Activated effector memory CD4-positive, alpha-beta T cell treated with anti-CD3 and anti-CD28 coated beads, Interleukin-2, amount 50 U/mL, for 16 hours (primary cell): Measurements from ENCODE around the gene TPP1.

ENCODE experiments used
- DNase-seq: peaks from one replicate; pipeline ENCODE4 v3.0.0-alpha.2; 2020

Gene TPP1

DNA sequence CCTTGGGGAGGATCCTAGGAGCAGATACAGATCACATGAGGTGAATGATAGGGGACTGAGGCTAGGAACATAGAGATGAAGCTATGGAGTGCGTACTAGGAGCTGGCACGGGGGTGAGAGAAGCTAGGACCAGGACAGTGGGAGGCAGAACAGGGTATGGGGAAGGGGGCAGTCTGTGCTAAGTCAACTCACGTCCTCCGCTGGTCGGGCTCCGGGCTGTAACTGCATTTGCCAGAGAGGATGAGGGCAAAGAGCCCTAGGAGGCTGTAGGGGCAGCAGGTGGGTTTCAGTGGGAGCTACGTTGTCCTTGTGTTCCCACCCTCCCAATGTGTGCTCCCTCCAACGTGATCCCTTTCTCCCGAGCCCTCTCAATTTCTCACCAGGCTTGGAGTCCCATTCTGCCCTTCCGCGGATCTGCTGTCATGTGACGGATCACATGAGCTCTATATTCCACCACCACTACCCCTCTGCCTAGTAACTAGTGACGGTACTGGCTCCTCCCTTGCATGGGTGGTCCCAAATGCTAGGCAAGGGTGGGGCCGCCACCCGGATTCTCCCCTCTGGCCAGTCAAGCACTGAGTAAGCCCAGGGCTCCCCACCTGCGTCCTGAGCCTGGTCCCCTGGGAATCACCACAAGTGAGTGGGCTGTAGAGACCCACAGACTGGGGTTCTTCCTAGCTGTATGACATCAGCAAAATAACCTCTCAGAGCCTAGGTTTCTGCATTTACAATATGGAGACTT lies at the start of gene TPP1:
Gene TPP1, minus strand, starts transcription at position 419 of the 742 bp plus-strand sequence. Its CDS starts 22 bp downstream, at position 397.
- DNase-seq: peak; percentile 95

DNA sequence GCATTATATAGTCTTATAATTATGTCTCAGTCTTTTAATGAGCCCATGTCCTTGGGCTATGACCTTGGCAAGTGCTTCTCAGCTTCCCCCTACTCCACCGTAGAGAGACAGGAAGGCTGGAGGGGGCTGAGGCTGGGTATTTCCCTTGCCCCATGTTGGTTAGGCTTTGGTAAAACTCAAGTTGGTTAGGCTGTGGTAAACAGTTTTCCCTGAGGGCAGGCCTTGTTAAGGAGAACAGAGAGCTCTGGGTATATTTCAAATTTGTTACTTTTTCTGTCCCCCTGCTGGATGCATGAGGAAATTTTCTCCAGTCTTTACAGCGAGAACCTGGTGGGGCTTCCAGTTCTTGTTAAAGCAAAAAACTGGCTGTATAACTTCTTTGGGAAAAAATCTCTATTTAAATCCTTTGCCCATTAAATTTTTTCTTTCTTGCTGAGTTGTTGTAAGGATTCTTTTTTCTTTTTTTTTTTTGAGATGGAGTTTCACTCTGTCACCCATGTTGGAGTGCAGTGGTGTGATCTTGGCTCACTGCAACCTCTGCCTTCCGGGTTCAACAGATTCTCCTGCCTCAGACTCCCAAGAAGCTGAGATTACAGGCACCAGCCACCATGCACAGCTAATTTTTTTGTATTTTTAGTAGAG lies 48.6 kb upstream of the TPP1 start:
- peak; percentile 69 for DNase-seq

DNA sequence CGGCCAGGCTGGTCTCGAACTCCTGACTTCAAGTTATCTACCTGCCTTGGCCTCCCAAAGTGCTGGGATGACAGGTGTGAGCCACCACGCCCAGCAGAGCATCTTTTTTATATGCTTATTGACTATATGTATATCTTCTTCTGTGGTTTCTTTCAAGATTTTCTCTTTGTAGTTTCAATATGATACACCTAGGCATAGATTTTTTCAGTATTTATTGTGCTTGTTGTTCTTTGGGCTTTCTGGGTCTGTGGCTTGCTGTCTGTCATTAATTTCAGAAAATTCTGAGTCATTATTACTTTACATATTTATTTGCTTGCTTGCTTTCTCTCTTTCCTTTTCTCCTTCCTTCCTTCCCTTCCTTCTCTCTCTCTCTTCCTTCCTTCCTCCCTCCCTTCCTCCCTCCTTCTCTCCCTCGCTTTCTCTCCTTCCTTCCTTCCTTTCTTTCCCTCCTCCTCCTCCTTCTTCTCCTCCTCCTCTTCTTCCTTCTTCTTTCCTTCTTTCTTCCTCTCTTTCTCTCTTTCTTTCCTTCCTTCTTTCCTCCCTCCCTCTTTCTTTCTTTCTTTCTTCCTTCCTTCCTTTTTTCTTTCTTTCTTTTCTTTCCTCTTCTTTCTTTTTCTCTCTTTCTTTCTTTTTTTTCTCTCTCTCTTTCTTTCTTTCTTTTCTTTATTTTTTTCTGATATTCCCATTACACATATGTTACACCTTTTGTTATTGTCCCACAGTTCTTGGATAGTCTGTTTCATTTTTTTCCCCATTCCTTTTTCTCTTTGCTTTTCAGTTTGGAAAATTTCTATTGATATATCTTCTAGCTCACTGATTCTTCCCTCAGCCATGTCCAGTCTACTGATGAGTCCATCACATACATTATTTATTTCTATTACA lies 47.3 kb upstream of the TPP1 start:
- no peak for DNase-seq

DNA sequence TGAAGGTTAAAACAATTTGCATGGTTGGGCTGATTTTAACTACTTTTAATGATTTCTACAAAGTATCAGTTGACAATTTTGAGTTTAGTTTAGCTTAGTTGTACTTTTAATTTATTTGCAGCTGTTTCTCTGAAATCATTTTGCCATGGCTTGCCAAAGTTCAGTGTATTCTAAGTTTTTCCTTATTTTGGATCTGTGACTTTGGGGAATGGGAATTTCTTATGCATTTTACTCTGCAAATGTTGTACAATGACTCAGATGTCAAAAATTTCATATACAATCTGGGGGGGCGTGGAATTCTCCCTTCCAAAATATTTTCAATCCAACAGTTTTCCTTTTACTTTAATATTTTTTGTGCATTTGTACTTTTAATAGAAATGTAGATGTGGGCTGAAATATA lies 45.3 kb upstream of the TPP1 start:
- DNase-seq: no peak

DNA sequence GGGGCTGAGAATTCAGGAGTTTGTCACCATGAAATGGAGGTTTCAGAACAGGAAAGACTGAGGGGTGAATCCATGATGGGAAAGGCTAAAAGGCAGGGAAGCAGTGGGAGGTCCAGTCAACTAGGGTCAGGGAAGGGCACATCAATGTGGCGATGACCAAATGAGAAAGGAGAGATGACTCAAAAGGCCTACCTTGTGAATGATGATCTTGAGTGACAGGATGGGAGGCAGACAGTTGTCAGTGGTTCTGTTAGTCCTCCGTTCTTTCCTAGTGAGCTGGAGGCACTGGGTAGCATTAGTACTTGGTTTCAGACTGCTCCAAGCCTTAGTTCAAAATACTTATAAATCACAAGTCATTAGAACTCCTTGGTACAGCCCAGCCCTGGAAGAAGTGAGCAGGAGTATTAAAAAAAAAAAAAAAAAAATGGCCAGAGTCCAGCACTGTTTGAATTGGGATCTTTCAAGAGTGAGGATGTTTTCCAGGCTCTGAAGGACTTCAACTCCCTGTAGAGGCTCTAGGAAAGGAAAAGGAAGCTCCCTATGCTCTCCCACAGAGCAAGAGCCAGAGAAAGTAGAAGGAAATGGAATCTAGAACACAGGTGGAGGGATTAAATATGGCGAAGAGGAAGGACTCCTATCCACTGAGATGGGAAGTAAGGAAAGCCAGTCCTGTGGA lies 44.7 kb upstream of the TPP1 start:
- no peak for DNase-seq

DNA sequence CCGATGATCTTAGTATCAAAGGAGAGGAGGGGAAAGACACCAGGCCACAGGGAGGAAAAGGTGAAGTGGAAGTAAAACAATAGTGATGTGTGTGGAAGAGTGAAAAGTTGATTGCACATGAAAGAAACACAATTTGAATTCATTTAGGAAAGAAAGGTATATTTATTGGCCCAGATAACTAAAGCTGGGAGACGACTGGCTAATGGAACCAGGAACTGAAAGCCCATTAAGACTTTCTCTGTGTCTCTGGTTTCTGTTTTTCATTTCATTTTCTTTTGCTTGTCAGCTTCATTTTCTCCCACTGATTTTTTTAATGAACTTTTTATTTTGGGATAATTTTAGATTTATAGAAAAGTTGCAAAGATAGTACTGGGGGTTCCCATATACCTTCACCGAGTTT lies 41.5 kb upstream of the TPP1 start:
- no peak for DNase-seq

DNA sequence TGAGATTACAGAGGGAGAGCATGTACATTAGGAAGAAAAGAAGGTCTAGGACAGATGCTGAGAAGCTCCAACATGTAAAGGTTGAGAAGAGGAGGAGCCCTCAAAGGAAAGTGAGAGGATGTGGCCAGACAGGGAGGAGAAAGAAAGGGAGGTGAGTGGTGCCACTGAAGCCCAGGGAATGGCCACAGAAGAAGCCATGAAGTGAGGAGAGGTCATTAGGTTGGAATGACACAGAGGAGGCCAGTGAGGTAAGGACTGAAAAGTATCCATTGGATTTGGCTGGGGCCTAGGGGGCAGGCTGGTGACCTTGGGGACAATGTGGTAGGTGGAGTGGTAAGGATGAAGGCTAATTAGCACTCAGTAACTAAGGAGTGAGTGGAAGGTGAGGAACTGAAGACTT lies 39.4 kb upstream of the TPP1 start:
- DNase-seq: no peak

DNA sequence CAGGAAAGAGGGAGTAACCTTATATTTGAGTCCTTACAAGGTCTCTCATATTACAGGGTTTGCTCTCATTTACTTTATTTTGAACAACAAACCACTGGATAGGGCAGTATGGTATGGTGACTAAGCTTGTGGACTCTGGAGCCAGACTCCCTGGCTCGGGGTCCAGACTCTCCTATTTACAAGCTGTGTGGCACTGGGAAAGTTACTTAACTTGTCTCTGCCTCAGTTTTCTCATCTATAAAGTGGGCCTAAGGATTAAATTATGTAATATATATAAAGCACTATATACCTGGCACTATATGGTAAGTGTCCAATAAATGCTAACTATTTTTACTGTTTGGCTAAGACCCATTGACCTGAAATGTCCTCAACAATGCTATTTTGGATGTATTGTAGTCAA lies 38.1 kb upstream of the TPP1 start:
- DNase-seq: no peak

DNA sequence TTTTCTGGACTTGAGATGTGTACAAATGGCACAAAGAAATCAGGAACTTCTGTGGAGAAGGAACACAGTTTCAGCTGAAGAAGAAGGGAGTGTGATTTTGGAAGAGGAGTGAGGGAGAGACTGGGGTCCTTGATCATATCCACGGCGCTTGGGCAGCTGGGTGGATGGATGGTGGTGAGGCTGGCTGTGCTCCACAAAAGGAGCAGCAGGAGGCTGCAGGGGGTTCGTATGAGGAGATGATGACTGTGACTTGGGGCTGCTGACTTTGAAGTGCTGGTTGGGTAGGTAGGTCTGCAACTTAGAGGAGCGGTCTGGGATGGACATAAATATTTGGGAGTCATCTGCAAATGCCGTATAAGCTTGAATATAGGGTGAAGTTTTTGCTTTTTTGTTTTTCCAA lies 37.7 kb upstream of the TPP1 start:
- no peak for DNase-seq

DNA sequence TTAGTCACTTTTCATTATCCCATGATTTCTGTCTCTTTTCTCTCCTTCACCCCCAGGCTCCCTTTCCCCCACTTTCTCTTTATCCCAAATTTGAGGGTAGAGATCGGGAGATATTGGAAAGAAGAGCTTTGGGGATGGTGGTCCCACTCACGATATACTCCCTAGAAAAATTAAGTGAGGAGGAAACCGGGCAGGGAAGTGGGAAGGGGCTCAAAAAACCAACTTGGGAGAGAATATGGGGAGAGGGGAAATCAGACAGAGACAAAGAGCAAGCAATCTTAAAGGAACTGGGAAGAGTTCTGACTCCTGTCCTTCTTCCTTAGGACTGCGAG lies 37.3 kb upstream of the TPP1 start:
- DNase-seq: no peak

DNA sequence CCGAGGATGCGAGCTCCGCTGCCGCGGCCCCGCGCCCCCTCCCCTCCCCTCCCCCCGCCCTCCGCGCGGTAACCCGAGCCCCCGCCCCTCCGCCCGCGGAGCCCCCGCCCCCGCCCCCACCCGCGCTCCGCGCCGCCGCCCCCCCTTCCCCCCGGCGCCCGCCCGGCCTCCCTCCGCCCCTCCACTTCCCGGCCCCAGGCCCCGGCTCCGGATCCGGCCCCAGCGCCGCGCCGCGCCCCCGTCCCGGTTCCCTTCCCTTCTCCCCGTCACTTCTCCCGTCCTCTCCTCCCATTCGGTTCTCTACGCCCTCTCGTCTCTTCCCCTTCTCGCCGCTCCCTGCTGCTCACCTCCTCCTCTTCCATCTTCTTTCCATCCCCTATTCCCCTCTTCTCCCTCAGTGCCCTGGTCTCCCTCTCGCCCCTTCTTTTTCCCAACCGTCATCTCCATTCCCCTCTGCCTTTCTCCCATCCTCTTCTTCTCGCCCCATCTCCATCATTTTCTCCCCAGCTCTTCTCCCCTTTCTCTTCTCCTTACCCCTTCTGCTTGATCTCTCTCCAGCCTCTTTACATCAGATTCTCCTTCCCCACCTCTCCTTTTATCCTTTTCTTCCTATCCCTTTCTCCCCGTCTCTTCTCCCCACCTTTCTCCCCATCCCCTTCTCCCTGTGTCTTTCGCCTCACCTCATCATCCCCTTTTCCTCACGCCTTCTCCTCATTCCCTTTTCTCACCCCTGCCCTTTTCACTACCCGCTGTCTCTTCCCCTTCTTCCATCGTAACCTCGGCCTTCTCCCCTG lies 36.8 kb upstream of the TPP1 start, which contains the start of gene DCHS1:
Gene DCHS1, minus strand, starts transcription at position 20 of the 794 bp plus-strand sequence. CDS start 14,196 bp downstream, outside the sequence.
- no peak for DNase-seq

DNA sequence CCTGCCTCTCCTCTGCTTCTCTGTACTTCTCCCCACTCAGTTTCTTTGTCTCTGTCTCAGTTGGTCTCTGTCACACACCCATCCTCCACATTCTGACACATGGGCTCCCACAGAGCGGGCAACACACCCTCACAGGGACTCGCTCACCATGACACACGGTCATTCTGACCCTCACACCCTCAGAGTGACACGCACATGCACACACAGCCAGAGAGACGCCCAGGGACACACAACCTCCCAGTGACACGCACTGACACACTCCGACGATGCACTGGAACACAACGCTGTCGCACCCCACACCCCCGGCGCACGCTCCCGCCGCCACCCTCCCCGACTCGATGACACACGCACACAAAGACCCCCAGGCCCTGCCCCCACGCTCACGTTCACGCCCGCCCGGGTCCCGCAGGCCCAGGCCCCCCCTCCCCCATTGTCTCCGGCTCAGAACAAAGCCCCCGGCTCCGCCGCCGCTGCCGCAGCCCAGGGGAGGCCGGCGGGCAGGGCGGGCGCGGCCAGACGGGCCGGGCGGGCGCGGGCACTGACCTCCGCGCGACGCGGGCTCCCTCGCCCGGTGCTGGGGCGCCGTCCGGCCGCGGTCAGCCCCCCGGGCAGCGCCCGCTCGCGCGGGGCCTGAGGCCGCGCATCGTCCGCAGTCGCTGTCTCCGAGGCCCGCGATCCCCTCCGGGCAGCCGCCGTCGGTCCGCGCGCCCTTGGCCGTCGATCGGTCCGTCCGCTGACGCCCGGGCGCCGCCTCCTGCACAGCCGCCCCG lies 36.0 kb upstream of the TPP1 start:
- peak; percentile 69 for DNase-seq

DNA sequence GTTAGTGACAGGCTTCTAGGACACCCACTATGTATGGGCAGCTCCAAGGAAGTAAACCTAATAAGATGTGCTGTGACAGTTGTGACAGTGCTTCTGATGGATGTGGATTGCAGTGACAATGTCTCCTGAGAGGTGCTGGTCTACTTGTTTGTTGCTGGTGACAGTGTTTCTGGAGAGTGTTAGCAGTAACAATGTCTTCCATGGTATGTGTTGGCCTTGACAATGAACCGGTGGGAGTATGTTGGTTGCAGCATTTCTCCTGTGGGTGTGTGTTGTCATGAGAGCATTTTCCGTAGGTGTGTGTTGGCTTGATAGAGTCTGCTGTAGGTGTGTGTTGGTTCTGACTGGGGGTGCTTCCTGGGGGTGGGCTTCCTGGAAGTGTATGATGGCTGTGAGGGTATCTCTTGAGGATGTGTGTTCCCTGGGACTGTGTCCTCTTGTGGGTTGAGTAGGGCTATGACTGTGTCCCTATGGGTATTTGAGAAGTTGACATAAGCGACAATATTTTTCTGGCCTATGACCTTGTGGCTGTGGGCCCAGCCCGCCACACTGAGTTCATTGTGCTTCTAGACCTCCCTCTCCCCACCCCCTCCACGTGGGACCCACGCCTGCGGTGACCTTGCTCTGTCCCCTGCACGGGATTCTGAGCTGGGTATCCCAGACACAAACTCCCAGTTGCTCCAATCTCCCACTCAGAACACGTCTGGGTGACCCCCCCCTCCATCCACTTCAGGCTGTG lies 35.2 kb upstream of the TPP1 start:
- no peak for DNase-seq

DNA sequence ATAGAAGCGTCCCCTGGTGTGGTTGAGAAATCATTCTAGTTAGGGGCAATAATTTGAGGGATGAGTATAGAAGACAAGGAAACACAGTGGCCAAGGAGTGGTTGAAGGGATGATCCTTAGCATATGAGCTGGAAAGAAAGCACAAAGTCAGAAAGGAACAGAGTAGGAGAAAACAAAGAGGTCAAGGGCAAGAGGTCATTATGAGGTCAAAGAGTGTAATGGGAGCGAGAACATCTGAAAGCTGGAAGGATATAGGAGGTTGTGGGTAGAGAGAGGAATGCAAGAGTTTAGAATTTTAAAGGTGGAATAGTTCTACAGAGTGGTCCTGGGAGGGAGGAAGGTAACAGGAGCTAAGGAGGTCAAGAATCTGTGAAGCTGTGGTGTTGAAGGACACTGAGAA lies 34.4 kb upstream of the TPP1 start:
- DNase-seq: no peak

DNA sequence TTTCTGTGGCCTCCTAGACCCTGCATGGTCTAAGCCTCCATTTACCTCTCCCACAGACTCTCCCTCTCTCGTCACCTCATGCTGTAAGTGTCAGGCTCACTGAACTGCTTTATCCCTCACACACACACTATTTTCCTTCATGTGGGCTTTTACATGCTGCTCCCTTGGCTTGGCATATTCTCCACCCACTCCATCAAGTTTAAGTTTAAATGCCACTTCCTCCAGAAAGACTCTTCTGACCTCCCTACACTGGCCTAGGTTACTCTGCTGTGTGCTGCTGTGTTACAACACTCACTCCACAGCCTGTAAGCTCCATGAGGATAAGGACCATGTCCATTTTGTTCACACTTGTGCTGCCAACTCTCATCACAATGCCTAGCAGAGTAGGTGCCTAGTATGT lies 33.9 kb upstream of the TPP1 start:
- no peak for DNase-seq

DNA sequence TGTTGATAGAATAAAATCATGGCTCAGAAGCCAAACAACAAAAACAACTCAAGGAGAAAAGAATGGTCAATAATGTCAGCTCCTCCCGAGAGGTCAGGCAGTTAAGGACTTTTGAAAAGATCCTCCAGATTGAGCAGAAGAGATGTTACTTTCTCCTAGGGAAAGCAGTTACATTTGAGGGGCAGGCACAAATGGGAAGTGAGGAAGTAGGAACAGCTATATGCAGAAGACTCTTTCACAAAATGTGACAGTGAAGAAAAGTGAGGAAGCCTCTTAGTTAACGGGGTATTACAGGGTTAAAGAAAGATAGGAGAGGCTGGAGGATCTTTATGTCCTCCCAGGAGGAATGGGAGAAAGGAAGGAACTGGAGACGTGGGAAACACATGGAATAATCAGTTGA lies 33.0 kb upstream of the TPP1 start:
- DNase-seq: no peak

DNA sequence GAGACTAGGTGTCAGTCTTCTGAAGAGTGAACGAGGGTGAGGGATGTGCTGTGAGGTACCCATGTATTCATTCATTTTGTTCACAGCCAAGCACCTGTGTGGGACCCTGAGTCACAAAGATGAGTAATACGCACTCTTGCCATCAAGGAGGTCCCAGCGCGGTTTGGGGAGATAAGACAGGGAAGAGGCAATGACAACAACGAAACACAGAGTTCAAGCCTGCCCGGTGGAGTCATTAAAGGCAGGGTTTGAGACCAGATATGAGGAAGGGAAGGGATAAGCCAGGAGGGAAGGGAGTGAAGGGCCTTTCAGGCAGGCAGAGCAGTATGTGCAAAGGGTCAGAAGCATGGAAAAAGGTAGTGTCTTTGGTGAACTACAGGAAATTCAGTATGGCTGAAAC lies 31.8 kb upstream of the TPP1 start:
- no peak for DNase-seq

DNA sequence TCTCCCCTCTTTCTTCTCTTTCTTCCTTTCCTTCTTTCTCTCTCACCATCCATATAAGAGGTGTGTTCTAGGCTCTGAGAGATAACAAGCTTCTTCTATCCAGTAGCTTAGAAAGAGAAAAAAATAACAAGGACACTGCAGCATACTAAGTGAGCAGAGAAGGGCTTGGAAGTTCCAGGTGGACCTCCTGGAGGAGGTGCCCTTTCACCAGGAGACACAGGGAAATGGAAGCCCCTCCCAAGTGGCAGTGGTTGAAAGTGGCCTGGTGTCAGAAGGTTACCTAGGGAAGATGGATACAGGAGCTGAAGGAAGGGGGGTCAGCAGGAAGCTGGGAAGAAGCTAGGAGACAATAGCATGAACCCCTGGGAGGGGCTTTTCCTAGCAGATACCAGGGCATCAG lies 30.9 kb upstream of the TPP1 start:
- DNase-seq: no peak

DNA sequence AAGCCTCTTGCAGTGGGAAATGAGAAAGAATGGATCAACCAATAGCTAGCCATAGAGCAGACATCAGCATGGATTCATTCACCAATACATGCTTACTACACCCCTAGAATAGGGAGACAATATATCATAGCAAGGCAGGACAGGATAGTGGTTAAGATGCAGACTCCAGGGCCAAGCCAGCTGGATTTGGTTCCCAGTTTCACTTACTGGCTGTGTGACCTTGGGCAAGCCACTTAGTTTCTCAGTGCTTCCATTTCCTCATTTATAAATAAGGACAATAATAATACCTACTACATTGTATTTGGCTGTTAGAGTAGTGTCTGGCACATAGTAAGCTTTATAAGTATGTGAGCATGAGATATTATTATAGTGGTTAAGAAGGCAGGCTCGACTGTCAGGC lies 29.3 kb upstream of the TPP1 start:
- DNase-seq: no peak

DNA sequence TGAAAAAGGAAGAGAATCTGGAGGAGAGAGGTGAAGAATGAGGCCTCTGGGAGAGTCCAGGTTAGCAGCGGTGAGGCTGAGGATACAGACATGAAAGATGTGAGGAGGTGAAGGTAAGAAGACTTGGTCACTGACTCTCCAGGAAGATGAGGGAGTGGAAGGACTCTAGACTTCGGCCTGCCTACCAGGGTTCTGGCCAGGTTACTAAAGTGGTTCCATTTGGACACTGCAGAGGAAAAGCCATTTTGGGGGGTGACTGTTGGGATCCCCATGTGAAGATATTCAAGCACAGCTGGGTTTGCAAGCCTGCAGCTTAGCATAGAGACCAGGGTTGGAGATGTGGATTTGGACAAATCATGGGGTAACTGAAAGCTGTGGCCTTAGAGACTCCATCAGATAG lies 28.6 kb upstream of the TPP1 start:
- no peak for DNase-seq
